ENCODE measurements around the gene CCDC197.

CCDC197 gene

GRCh38 chr14:93961620-93962019 lies 35.5 kb upstream of the CCDC197 start:
- no peak for DNase-seq (ENCODE audit: low spot score)

GRCh38 chr14:93962701-93963601 lies 34.1 kb upstream of the CCDC197 start:
- DNase-seq (ENCODE audit: low spot score): no peak

DNA sequence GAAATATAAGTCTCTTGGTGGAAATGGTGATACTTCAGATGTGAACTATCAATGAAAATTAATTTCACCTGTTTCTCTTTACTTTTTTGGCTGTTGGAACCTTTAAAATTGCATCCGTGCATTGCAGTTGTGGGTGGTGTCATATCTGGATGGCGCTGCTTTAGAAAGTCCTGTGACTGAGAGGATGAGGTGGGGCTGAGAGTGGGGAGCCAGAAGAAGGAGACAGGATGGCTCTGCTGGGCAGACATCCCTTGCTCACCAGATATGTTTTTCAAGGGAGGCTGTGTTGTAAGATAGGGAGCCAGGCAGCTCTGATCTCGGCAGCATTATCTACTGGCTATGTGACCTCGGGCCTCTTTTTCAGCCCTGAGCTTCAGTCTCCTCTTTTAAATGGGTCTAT lies 33.4 kb upstream of the CCDC197 start:
- DNase-seq (ENCODE audit: low spot score): no peak

GRCh38 chr14:93964281-93964680 lies 32.8 kb upstream of the CCDC197 start:
- DNase-seq (ENCODE audit: low spot score): no peak

GRCh38 chr14:93964820-93965286 lies 32.2 kb upstream of the CCDC197 start:
- no peak for DNase-seq (ENCODE audit: low spot score)

GRCh38 chr14:93965287-93965821 lies 31.7 kb upstream of the CCDC197 start:
- DNase-seq (ENCODE audit: low spot score): no peak

- no peak for DNase-seq (ENCODE audit: low spot score)
Observed at GRCh38 chr14:93965946-93966474, 31.1 kb upstream of the CCDC197 start.

- DNase-seq (ENCODE audit: low spot score): no peak
Observed at GRCh38 chr14:93967637-93968250, 29.4 kb upstream of the CCDC197 start.

- no peak for DNase-seq (ENCODE audit: low spot score)
Observed at GRCh38 chr14:93969082-93969828, 27.8 kb upstream of the CCDC197 start.

DNA sequence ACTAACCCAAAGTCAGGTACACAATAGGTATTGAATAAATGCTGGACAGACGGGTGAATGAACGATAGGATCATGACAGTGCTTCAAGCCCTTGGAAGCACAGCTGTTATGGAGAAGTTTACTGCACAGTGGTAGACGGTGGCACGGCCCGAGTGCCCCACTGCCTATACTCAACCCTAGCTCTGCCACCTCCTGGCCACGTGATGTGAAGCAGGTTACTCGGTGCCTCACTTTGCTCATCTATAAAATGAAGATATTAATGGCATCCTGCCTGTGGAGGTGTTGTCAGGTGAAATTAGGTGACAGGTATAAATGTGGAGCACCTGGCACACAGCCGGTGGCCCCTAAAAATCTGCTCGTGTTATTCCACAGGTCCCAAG lies 26.5 kb upstream of the CCDC197 start:
- DNase-seq (ENCODE audit: low spot score): no peak

DNA sequence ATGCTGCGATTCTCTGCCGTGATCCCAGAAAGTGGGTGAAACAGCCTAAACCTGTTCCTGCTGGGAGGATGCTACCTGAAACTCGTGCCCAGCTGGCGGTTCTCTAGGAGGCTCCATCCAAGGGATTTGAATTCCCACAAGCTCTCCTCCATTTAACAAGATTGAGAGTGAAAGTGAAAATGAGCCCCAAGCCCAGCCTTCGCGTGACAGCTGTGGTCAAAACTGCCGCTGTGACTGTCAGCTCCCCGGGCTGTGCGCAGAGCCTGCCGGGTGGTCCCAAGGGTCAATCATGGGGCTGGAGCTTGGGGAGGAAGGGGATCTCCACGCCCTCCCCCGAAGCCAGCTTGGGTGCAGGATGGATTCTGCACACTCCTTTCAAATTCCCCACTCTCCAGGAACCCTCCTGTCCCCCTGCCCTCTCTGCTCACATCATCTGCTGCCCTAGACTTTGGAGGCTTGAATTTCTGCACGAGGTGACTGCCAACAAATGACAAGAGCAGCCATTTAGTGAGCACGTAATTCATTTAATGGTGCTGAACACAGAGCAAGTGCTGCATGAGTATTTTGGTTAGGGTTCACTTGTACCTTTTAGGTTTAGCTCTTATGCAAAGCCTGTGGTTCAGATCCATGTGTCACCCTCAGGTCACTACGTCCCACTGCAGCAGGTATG lies 26.0 kb upstream of the CCDC197 start:
- DNase-seq (ENCODE audit: low spot score): no peak

- DNase-seq (ENCODE audit: low spot score): no peak
Observed at GRCh38 chr14:93971635-93972027, 25.5 kb upstream of the CCDC197 start.

DNA sequence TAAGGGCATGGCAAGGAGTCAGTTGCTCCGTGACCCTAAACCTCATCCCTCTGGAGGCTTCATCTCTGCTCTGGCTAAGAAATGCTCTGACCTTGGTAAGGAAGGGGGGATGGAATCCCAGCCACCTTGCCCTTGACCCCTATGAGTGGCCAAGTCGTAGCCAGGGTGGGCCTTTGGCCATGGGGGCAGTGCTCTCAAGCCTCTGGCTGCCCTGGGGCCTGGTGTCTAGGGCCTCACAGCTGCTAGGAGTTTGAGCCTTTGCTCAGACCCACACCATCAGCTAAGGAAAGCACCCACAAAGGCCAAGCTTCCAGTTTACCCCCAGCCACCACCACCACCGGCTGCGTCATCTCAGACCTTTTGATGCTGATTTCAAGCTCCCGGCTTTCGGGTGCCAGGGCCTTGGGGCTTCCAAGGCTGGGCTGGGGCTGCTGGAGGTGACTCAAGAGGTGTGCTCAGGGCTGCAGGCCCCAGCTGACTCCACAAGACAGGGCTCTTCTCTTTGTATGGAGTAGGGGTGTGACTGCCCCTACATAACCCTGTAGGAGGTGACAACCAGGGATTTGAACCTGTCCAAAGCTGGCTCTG lies 24.4 kb upstream of the CCDC197 start:
- DNase-seq (ENCODE audit: low spot score): no peak

DNA sequence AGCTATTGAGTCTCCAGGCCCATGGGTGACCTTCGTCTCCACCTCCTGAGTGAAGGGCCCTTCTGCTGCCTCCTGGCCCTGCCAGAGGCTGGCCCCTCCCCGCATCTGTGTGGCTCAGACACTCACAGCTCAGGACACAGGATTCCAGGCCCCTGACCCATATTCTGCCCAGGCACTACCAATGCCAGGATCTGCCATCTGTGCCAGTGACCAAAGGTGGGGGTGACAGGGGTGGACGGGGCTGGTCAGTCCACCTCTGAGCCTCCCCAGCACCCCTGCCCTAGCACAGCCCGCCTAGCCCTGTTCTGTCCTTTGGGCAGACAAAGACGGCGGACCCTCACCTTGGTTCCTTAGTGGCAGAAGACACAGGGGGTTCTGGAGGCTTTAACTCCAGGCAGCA lies 23.5 kb upstream of the CCDC197 start:
- no peak for DNase-seq (ENCODE audit: low spot score)

DNA sequence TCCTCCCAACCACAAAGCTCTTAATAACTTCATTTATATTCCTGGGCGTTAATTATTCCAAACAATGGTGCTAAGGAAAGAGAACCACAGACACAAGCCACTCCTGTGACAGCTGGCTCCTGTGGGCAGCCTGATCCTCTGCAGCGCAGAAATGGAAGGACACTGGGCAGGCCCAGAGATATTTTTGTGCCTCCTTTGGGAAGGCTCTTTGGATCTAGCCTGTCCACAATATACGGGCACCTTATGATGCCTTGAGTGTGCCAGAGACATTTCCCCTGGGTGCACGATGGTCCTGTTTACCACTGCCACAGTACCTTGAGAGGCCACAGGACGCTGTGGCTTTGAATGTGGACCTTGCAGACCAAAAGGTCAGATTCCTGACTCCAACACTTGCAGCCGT lies 22.8 kb upstream of the CCDC197 start:
- no peak for DNase-seq (ENCODE audit: low spot score)

- no peak for DNase-seq (ENCODE audit: low spot score)
Observed at GRCh38 chr14:93974833-93975232, 22.3 kb upstream of the CCDC197 start.

DNA sequence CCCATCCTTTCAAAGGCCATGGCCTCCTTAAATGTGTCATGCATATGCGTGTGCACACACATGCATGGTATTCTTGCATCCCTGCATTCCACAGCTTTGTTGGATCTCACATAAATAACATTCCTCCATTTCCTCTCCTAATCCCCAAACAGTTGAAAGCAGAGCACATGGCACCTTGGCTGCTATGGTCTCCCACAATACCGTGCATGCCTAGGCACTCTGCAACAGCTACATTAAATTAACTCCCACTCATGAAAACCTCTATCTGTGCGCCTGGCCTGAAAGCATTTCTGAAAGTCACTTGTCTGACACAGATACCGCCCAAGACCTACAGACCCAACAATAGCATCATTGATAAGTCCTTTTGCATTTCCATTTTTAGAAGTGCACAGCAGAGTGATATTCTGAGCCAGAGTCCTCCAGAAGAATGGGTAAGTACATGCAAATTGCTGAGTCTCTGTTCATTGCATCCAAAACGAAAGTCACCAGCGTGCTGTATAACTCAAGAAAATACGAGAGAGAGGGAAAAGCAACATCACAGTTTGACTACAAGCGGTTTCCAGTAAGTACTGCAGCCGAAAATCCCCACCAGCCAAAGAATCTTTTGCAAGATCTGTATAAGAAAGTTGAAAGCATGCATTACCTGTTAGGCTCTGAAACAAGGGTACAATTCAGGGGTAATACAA lies 21.2 kb upstream of the CCDC197 start:
- no peak for DNase-seq (ENCODE audit: low spot score)

DNA sequence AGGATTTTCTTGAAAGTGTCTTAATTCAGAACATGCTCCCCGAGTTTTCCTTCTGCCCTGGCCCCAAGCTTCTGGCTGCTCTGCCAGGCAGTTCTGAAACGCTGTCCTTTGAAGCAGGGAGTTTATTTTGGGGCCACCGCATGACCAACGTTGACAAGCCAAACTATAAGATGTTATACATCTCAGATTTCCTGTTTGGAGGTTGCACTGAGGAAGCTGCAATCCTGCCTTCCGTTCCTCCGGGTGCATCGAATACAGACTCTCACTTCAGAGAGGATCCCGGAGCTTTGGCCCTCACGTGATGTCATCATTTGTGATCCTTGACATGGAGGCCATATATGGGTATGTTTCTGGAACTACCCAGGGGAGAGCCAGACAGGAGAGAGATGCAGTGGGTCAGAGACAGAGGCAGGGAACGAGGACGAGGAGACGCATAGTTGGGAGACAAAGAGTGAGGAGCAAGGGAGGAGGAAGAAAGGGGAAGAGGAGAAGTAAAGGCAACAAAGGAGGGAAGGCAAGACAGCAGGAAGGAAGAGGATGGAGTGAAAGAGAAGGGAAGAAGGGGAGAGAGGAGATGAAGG lies 20.5 kb upstream of the CCDC197 start, which contains the start of gene ASB2:
TSS of gene ASB2 (minus strand) at position 94 of the 581 bp plus-strand sequence. CDS start 12,031 bp downstream, outside the sequence.
- no peak for DNase-seq (ENCODE audit: low spot score)

GRCh38 chr14:93977171-93977570 lies 19.9 kb upstream of the CCDC197 start:
- DNase-seq (ENCODE audit: low spot score): no peak
